NCI-H345 treated with DMSO at 0.1 percent for 48 hours (cell line): Measurements from ENCODE around the gene PRKCE.

ENCODE experiments used
- DNase-seq: peaks from one replicate; lab custom pipeline; 2025; ENCODE audit not compliant: unreplicated experiment; lab: John Stamatoyannopoulos, UW

The PRKCE gene

DNA sequence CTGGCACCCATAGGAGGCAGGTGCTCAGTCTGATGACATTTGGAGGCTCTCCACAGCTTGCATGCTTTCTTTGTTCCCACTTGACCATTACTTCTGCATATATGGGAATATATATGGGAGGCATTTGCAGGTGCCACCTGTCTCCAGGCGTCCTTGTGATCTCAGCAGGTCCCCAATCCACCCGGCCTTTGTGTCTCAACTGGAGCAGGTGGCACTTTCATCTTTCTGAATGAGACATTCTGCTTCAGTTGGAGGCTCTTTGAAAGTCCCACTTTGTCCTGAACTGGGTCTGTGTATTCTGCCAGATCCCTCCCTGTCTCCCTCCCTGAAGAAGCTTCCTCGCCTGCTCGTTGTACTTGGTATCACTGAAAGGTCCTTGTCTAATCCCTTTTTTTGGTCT, 327.6 kb downstream of the PRKCE start:
- DNase-seq: peak; percentile 95

DNA sequence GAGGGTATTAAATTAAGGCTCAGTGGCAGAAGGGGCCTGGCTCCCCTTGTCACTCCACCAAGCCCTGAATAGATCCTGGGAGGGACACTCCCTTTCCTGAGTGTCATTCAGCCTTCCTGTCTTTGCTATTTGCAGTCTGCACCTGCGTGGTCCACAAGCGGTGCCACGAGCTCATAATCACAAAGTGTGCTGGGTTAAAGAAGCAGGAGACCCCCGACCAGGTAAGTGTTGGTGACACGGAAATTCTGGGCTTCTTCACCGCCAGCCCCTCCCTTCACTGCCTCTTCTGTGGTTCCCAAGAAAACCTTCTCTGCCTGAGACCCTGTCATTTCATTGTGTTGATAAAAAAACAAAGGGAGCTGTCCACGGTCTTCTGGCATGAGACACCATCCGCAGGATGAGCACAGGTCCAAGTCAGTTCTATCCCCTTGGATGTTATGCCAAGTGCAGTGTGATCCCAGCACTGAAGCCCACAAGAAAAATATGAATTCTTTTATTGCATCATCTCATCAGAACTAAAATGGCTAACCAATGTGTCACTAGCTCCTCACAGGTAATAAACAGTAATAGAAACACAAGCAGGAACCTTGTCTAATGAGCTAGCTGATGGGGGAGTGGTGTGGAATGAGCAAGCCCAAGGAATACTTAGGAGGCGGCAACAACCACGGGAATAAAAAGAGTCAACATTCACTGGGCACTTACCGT, 328.8 kb downstream of the PRKCE start:
- DNase-seq: peak; percentile 61

DNA sequence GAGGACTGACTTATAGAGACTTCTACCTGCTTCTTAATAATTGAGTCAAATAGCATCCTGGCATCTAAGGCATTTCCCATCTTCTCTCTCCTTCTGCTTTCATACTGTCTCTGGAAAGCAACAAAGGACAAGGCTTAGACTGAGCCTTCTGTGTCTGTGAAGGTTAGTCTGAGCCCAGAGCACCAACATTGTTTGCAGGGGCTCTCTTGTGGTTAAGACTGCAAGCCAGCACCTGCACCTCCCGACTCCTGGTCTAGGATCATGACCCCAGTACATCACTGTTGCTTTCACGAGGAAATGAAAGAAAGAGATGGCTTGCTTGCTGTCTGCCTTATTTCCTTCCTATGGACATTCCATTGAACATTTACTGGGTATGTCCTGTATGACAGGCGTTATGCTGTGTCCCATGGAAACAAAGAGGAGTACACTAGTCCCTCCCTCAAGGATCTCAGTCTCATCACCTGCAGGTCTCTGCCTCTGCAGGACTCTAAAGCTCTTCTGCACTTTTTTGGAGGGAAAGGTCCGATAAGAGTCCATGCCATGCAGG, 330.0 kb downstream of the PRKCE start:
- DNase-seq: no peak

DNA sequence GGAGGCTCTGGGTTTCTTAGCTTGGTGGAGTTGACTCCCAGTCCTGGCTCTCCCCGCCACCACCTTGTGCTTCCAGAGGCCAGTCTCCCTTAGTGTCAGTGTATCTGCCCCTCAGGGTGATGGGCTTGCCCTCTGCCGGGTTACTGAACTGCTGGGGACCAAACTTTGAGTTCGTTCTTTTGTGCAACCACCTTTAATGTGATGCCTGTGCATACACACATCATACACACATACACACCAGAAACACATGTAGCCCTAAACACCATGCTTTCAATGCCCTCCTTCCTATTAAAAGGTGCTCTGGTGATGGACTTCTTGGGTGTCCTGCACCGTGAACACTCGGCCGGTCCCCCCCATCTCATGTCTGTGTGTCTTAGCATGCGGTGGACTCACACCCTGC, 330.6 kb downstream of the PRKCE start:
- no peak for DNase-seq

DNA sequence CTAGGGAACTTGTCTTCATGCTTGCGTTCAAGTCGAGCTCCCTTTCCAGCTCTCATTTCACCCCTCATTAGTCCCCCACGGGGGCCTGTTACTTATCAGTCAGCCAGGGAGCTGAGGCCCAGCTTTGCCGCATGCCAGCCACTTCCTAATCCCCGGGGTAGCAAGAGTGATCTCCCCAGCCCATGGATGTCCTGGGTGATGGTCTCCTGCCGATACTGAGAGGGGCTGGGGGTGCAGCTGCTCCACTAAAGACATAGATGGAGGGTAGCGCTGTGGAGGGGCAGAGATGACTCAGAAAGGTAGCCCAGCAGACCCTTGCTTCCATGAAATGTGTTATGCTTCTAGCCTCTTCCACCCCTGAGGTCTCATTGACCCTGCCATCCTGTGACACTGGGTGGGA, 331.7 kb downstream of the PRKCE start:
- no peak for DNase-seq

DNA sequence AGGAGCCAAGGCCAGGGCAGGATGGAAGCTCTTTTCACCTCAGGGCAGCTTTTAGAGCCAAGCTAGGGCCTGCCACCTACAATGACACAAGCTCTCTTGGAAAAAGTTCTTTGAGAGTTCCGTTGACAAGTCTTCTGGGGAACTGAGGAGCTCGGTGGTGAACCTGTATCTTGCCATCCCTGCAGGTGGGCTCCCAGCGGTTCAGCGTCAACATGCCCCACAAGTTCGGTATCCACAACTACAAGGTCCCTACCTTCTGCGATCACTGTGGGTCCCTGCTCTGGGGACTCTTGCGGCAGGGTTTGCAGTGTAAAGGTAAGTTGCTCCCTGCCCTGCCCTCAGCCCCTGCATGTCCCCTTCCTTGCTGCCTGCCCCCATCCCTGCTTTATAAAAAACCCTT, 332.9 kb downstream of the PRKCE start:
- DNase-seq: no peak

DNA sequence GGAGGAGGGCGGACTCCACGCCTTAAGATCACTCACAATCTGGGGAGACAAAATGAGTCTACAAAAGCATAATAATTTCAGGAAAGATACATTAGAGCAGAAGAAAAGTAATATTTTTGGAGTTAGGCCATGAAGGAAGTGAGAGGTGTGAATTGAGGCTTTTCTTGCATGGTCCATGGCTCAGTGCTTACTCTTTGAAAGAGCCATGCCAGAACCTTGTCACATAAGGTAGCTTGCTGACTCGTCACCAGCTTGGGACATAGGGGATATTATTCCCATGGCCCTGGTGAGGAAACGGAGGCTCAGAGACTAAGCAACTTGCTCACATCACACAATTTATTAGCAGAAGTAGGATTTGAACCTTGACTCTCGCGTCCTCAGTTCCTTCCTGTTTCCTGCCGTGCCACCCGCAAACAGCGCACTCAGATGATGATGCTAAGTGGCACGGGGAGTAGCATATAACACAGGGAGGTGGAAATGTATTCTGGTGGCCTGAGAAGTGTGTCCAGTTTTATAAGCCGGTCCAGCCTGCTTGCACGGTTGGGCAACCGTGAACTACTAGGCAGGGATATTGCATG, 333.5 kb downstream of the PRKCE start:
- no peak for DNase-seq

DNA sequence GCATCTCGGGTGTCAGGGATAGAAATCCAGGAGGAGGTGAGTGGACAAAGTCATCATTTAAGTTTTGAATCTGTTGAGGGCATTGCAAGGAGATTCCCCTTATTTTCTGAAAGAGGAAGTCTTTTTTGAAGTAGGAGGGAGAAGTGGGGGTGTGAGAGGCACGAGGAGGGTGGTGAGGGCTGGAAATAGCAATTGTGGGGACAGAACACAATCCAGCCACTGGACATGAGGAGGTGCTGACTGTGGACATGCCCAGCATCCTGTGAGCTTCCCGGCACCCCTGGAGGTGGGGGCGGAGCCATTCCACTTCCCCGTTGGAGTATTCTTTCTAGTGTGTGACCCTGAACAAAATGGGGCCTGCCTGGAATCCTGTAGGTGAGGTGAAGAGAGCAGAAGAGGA, 335.0 kb downstream of the PRKCE start:
- no peak for DNase-seq

DNA sequence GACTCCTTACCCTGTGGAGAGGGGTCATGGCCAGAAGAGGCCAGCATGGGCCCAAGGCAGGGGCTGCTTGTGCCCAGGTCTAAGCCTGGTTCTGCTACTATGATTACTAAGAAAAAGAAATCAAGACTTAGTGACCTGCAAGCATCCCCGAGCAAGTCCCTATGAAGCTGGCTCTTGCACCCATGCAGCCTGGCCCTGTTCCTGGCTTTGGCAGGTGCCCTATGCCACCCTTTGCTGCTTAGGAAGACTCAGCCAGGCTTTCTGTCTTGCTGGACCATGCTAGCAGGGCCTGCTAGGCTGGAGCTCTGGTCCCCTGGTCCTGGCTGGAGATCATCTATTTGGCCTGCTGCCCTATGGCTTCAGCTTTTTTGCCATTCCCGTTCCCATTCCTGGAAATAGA, 336.4 kb downstream of the PRKCE start:
- DNase-seq: no peak

DNA sequence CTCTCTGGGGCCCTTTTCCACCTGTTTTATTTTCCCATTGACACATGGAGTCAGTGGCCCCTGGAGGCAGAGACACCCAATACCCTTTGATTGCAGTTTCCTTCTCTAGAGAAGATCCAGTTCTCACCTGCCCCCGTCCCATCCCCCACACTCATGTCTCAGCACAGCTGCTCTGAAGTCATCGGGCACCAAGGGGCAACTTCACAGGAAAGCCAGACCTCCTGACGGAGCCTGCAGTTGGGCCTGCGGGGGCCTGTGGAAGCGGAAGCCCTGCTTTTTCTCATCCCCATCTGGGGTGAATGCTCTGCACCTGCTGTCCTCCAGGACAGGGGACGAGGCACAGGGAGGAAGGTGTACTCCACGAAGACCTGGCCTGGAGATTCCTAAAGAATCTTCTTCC, 337.4 kb downstream of the PRKCE start:
- DNase-seq: no peak

DNA sequence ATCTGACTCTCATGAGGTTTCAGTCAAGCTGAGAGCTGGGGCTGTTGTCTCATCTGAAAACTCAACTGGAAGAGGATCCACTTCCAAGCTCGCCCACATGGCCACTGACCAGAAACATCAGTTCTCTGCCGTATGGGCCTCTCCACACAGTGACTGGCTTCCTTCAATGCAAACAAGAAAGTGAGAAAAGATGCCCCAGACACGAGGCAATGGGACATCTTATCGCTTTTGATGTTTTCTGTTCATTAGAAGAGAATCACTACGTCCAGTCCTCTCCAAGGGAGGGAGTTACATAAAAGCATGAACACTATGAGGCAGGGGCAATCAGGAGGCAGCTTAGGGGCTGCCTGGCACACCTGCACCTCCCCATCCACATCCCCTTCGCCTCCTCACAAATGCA, 338.7 kb downstream of the PRKCE start:
- DNase-seq: no peak

DNA sequence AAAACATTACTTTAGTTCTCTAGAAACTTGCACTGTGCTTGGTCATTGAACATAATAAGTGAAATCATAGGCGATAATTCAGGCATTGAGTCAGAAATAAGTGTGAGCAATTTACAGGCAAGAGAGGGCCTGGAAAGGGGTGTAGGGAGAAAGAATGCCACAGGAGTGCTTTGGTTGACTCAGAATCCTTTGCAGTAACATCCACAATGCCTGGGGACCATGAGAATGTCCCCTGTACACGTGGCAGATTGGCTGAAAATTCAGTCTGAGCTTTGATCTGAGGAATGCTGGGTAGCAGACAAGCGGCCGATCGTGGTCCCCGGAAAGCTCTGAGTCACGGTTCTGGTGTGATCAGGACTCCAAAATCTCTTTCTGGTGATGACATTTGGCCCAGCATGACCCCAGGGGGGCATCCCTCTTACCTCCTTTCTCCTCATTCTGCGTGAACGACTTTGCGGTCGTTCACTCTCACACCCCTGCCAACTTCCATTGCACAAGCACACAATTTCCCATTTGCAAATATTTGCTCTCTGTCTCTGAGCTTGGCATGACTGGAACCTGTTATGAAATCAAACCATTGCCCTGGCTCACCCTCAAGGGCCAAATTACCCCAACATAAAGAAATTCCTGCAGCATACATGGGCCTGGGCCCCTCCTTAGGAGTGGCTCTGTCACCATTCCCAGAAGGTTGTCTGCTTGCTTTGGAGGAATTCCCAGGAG, 340.7 kb downstream of the PRKCE start:
- DNase-seq: peak; percentile 30

DNA sequence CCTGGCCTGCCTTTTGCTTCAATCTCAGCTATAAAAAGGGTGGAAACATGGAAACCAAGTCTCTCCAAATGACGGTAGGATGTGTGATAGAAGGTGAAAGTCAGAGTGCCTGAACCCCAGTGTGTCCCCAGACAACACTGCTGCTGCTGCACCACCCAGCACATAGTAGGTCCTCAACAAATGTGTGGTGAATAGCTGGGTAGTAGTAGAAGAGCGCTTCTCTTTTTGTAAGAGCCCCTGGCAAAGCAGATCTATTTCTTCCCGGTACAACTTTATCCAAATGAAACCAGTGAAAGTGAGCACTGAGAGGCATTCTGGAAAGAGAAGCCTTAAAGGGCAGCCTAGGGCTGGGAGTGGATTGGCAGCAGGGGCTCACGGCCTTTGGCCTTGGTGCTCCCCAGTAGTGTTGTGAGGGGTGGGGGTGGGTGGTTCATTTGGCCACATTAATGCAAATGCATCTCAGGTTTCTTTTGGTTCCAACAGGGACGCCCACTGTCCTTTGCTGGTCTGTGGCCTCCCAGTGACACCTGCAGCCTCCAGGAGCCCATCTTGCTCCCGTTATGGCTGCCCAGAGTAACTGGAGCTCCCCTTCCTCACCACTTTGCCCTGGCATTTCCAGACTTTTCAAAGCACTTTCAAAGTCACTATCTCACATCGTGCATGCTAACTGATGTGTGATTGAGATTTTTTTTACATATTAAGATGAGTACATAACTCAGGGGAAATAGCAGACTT, 341.4 kb downstream of the PRKCE start:
- no peak for DNase-seq

DNA sequence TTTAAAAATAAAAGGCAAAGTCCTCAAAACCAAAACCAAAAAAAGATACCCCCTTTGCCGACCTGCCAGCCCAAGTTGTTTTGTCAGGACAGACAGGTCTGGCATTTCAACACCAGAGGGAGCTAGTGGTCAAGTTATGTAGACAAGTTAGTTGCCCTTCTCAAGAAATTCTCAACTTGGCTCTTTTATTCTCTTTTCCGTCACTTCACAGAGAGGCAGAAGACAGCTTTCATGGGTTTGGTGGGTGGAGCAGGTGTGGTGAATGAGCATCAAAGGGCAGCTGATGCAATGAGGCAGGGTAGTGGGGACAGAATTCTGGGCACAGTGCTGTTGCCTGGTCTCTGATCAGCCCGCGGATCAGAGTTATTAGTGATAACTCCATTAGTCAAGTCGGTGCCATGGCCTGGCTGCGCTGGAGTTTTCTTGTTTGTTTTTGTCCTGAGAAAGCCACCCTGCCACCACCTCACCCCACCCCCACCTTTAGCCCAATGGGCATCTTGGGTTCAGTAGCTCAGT, 342.1 kb downstream of the PRKCE start:
- DNase-seq: peak; percentile 34

DNA sequence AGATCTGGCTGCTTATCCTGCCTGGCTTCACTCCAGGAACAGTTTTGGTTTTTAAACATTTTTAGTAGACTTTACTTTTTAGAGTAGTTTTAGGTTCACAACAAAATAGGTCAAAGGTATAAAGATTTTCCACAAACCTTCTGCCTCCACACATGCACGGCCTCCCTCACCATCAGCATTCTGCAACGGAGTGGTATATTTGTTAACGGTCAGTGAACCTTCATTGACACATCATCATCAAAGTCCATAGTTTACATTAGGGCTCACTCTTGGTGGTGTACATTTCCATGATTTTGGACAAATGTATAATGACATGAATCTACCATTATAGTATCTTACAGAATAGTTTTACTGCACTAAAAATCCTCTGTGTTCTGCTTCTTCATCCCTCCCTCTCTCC, 342.6 kb downstream of the PRKCE start:
- no peak for DNase-seq

DNA sequence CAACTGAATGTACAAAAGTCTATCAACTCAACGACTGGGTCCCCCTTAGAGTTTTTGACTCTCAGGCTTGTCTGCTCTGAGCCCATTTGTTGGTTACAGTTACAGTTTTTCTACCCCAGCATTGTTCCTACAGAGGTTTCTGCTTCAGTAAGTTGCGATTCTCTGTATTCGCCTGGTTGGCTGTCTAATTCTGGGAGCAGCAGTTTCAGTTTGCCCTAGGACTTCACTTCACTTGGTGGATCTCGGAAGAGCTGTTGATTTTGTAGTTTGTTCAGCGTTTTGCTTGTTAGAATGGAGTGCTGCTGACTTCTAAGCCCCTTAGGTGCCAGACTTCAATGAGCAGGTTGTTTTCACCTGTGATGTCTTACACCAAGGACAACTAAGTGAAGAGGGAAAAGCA, 349.2 kb downstream of the PRKCE start:
- no peak for DNase-seq

DNA sequence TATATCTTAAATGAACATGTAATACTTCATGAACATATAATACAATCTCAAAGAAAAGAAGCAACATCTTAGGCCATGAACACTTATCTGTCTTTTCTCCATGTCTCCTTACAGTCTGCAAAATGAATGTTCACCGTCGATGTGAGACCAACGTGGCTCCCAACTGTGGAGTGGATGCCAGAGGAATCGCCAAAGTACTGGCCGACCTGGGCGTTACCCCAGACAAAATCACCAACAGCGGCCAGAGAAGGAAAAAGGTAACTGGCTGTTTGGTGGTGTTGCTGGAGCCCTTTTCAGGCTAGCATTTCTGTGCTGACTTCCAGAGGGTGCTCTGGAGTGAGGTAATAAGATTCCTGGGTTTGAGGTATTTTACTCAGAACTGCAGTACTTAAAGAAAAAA, 349.8 kb downstream of the PRKCE start:
- no peak for DNase-seq

DNA sequence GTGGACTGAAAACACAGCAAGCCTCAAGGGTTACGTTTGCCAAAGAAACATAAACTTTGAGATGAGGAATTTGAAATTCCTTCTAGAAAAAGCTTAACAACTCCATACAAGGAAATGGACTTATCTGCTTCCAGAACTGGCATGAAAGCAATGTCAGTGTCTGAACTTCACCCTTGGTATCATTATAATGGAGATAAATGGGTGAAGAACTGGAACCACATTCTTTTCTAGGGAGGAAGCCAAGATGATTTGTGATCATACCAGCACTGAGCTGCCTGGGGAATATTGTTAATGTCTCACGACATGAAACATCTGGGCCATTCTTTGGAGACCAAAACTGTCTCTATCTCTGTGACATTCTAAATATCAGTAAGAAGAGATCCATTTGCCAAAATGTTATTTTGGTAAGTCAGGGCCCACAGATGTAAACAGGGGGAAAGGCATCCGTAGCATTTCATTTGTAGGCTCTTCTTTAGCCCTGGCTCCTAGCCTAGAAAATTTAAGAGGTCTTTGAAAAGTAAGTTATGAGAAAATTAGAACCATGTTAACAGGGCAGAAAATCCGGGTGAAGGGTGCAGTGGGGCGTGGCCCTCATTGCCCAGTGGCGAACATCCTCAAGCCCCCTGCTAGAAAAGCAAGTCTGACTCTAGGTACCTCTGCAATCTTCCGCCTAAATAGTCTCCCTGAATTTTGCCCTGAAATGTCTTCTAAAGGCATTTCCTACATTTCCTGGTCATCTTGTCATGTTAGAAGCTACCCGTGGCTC, 350.4 kb downstream of the PRKCE start:
- no peak for DNase-seq

DNA sequence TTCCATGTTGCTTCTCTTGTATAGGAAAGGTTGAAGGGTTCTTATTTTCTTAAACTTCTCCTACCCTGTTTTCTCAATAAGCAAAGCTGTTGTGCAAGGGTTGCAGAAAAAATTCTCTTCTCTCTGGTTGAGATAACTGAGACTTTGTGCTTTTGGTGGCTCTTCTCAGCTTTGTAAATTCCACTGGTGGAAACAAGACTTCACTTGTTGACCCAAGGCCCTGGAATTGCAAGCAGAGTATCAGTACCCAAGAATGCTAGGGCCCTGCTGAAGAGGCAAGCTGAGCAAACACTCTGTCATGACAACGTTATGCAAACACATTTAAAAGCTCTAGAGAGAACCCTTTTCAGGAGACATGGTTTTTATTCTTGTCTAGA, 351.0 kb downstream of the PRKCE start:
- DNase-seq: no peak

DNA sequence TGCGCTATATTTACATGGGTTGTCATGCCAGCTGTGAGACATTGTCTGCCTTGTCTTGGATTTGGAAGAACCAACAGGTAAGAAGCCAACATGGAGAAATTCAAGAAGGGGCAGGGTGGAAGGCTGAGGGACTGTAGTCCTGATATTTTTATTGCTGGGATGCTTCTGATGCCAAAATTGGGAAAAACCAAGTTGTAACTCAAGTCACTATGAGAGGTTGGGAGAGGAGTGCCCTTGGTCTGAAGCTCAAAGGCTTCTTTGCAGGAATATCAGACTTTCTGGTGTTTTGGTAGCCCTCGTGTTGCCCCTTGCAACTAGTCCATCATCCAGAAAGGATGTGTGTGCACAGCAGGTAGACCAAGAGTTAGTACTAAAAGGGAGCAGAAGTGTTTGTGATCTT, 351.5 kb downstream of the PRKCE start:
- no peak for DNase-seq
